ENCODE results near the gene NRP2.

Gene NRP2

GRCh38 chr2:205727174-205727573 lies 44.9 kb downstream of the NRP2 start:
- no peak for DNase-seq (ENCODE audit: low read depth in 2 of 2)
- no peak for TF ChIP-seq CTCF (IDR thresholded peaks at IDR 0.05; ENCODE audit: low read depth, low read length)
- no peak overlapping the region for H3K4me3 ChIP-seq (replicated peaks in 1 of 2; ENCODE audit: low read depth in 2 of 2, low read length in 2 of 2)

GRCh38 chr2:205728366-205728765 lies 46.1 kb downstream of the NRP2 start:
- no peak for TF ChIP-seq CTCF (IDR thresholded peaks at IDR 0.05; ENCODE audit: low read depth, low read length)
- no peak overlapping the region for H3K4me3 ChIP-seq (replicated peaks in 1 of 2; ENCODE audit: low read depth in 2 of 2, low read length in 2 of 2)
- DNase-seq (ENCODE audit: low read depth in 2 of 2): no peak

- H3K4me3 ChIP-seq (replicated peaks in 1 of 2; ENCODE audit: low read depth in 2 of 2, low read length in 2 of 2): no peak overlapping the region
- TF ChIP-seq CTCF (IDR thresholded peaks at IDR 0.05; ENCODE audit: low read depth, low read length): no peak
- no peak for DNase-seq (ENCODE audit: low read depth in 2 of 2)
Observed at GRCh38 chr2:205730191-205730590, 47.9 kb downstream of the NRP2 start.

GRCh38 chr2:205730701-205731582 lies 48.6 kb downstream of the NRP2 start:
- DNase-seq (ENCODE audit: low read depth in 2 of 2): peak; percentile 58 to 63
- TF ChIP-seq CTCF (IDR thresholded peaks at IDR 0.05; ENCODE audit: low read depth, low read length): no peak
- H3K4me3 ChIP-seq (replicated peaks in 1 of 2; ENCODE audit: low read depth in 2 of 2, low read length in 2 of 2): no peak overlapping the region

GRCh38 chr2:205731583-205731981 lies 49.3 kb downstream of the NRP2 start:
- no peak for TF ChIP-seq CTCF (IDR thresholded peaks at IDR 0.05; ENCODE audit: low read depth, low read length)
- peak; percentile 94 to 97 for DNase-seq (ENCODE audit: low read depth in 2 of 2)
- H3K4me3 ChIP-seq (replicated peaks in 1 of 2; ENCODE audit: low read depth in 2 of 2, low read length in 2 of 2): no peak overlapping the region

- H3K4me3 ChIP-seq (replicated peaks in 1 of 2; ENCODE audit: low read depth in 2 of 2, low read length in 2 of 2): no peak overlapping the region
- no peak for TF ChIP-seq CTCF (IDR thresholded peaks at IDR 0.05; ENCODE audit: low read depth, low read length)
- DNase-seq (ENCODE audit: low read depth in 2 of 2): no peak
Observed at GRCh38 chr2:205732314-205732713, 50.0 kb downstream of the NRP2 start.

All from cardiac fibroblast (primary cell).